HepG2 (cell line): ENCODE results near the gene SCP2D1. TPM values are rescaled to one million over a fixed set of nuclear protein-coding genes. Genes with fewer than 3 reads are reported as not detected.

Source experiments
- AKAP8 ChIP-seq: sonication (generic); formaldehyde crosslinking; IDR thresholded peaks from 2 replicates; pipeline ENCODE4 v1.5.1; 2020; ENCODE audit warnings: mild to moderate bottlenecking, missing genetic modification reagents
- DNMT3B ChIP-seq: conservative IDR thresholded peaks from 2 replicates; pipeline ENCODE4 v1.6.1; 2016; ENCODE audit warnings: missing biosample characterization, control low read depth
- ETS1 ChIP-seq: sonication (generic); formaldehyde crosslinking; IDR thresholded peaks from 2 replicates; pipeline ENCODE4 v1.4.0; 2020; ENCODE audit warnings: missing genetic modification reagents
- GLMP ChIP-seq: sonication (generic); formaldehyde crosslinking; IDR thresholded peaks from 2 replicates; pipeline ENCODE4 v1.9.0; 2021; ENCODE audit warnings: missing genetic modification reagents, mild to moderate bottlenecking, borderline replicate concordance
- KDM5A ChIP-seq: fragments of 200-600 bp; sonication (generic); IDR thresholded peaks from 2 replicates; pipeline ENCODE4 v1.7.0; 2018; ENCODE audit warnings: antibody characterized with exemption, mild to moderate bottlenecking, low read length, borderline replicate concordance
- KLF16 ChIP-seq, 2 experiments: sonication (generic) in 1 of 2; formaldehyde crosslinking in 1 of 2; IDR thresholded peaks; 2 replicates each; pipeline versions ENCODE4 v1.6.1 to v1.8.0; 2016 to 2023; ENCODE audit warnings: missing genetic modification reagents in 2 of 2, missing compliant biosample characterization in 1 of 2
- MLLT10 ChIP-seq: sonication (generic); formaldehyde crosslinking; IDR thresholded peaks from 2 replicates; pipeline ENCODE4 v1.4.0; 2020; ENCODE audit warnings: missing genetic modification reagents
- MYC ChIP-seq: sonication (generic); formaldehyde crosslinking; IDR thresholded peaks from 2 replicates; pipeline ENCODE4 v1.9.0; 2021; ENCODE audit warnings: missing genetic modification reagents, borderline replicate concordance
- SETDB1 ChIP-seq: sonication (generic); formaldehyde crosslinking; IDR thresholded peaks from 2 replicates; pipeline ENCODE4 v1.5.1; 2020; ENCODE audit warnings: missing genetic modification reagents, mild to moderate bottlenecking, borderline replicate concordance
- SRSF9 ChIP-seq: fragments of 200-400 bp; formaldehyde crosslinking; IDR thresholded peaks from 2 replicates; pipeline ENCODE4 v1.6.1; 2018; ENCODE audit warnings: borderline replicate concordance, mild to moderate bottlenecking, low read depth, low read length; ENCODE audit not compliant: insufficient read depth, poor library complexity, severe bottlenecking
- SUZ12 ChIP-seq: fragments of 150-350 bp; IDR thresholded peaks from 2 replicates; pipeline ENCODE4 v1.6.1; 2014; ENCODE audit warnings: low read depth, low read length
- TFAP4 ChIP-seq: sonication (generic); IDR thresholded peaks from 2 replicates; pipeline ENCODE4 v1.6.1; 2016; ENCODE audit warnings: low read depth, borderline replicate concordance
- ZNF10 ChIP-seq: sonication (generic); formaldehyde crosslinking; IDR thresholded peaks from 2 replicates; pipeline ENCODE4 v1.4.0; 2020; ENCODE audit warnings: mild to moderate bottlenecking, low read depth, missing genetic modification reagents, borderline replicate concordance
- ZNF263 ChIP-seq: sonication (generic); formaldehyde crosslinking; IDR thresholded peaks from 2 replicates; pipeline ENCODE4 v1.4.0; 2020; ENCODE audit warnings: missing genetic modification reagents
- ZNF407 ChIP-seq: sonication (generic); formaldehyde crosslinking; IDR thresholded peaks from one replicate; pipeline ENCODE4 v1.5.1; 2020; ENCODE audit warnings: mild to moderate bottlenecking, missing genetic modification reagents; ENCODE audit errors: not compliant biosample characterization
- ZNF619 ChIP-seq: sonication (generic); formaldehyde crosslinking; IDR thresholded peaks from 2 replicates; pipeline ENCODE4 v1.4.0; 2020; ENCODE audit warnings: mild to moderate bottlenecking, missing genetic modification reagents
- ZNF766 ChIP-seq: sonication (generic); formaldehyde crosslinking; IDR thresholded peaks from 2 replicates; pipeline ENCODE4 v1.5.0; 2020; ENCODE audit warnings: missing genetic modification reagents, borderline replicate concordance
- polyA plus RNA-seq, 8 experiments: library from polyadenylated mRNA; depleted of rRNA in 3 of 8; stranded (reverse) in 7 of 8; unstranded in 1 of 8; fragments of >200 nt; fragmentation: Illumina TruSeq in 4 of 8; extraction: Trizol in 4 of 8; gene quantifications; 2 replicates each; pipeline versions ENCODE4 v1.2.1 to v1.2.3, GENCODE V29; 2011 to 2016; ENCODE audit warnings: low read depth in 4 of 8, missing spikeins in 1 of 8, mixed read lengths in 1 of 8; ENCODE audit not compliant: insufficient read depth in 1 of 8
- total RNA-seq, 5 experiments: library from RNA; depleted of rRNA; stranded (reverse); fragments of >200 nt; fragmentation: Illumina TruSeq; extraction: Trizol; gene quantifications; 2 replicates each; pipeline ENCODE4 v1.2.3, GENCODE V29; 2016; ENCODE audit warnings: low read depth in 1 of 5

SCP2D1 gene
- total and polyA plus RNA-seq, 2 of the 13 experiments (the other 11 are each of a cell fraction or from before 2014, with no cell fraction given) = not detected

- TF ChIP-seq ZNF10 (CRISPR knock-in tag) (no peak), ZNF263 (CRISPR knock-in tag) (peak; percentile 71), ZNF619 (CRISPR knock-in tag) (peak; percentile 78; the same call in 1 of the 2 replicates), SETDB1 (CRISPR knock-in tag) (no peak; the same call in none of the 2 replicates), MLLT10 (no peak), SUZ12 (peak; percentile 84), SRSF9 (no peak), TFAP4 (peak; percentile 62; the same call in 1 of the 2 replicates), ETS1 (CRISPR knock-in tag) (0 out of 2 replicates have a peak, but pooled peaks have one; percentile 65), MYC (CRISPR knock-in tag) (peak; percentile 89), AKAP8 (CRISPR knock-in tag) (no peak), GLMP (no peak; the same call in 1 of the 2 replicates), KLF16 (CRISPR knock-in tag; IDR thresholded peaks at IDR 0.05) (peak in 1 of 2 experiments; percentile 53; a peak in 1 of 4 replicates), KDM5A (peak; percentile 61; the same call in 1 of the 2 replicates), ZNF766 (CRISPR knock-in tag) (peak; percentile 96), ZNF407 (CRISPR knock-in tag) (peak; percentile 76), DNMT3B (CRISPR knock-in tag) (peak; percentile 84)
These were observed 19.8 kb upstream of the SCP2D1 start (continued) for GRCh38 chr20:18793625-18794427.
